M059J (cell line): Measurements from ENCODE around the gene CCDC158. TPM values are rescaled to one million over a fixed set of nuclear protein-coding genes. Genes with fewer than 3 reads are reported as not detected.
"Not testable (repeated sequence)": the region's sequence is repeated elsewhere in the genome, so short reads cannot be mapped to it uniquely, and the experiment has no call there.

ENCODE experiments used
- DNase-seq: peaks from one replicate; pipeline ENCODE4 v3.0.0-alpha.2; 2012; ENCODE audit warnings: low read depth
- total RNA-seq: library from RNA; depleted of rRNA; stranded (reverse); fragments of >200 nt; shearing (Covaris generic); gene quantifications from 2 replicates; pipeline ENCODE4 v1.2.3, GENCODE V29; 2014

The CCDC158 gene
- total RNA-seq, 1 experiment from 2014 or later = not detected

GRCh38 chr4:76373919-76374552 is 46.9 kb downstream of the CCDC158 start:
- DNase-seq = peak; percentile 69

GRCh38 chr4:76366737-76367136 is 54.2 kb downstream of the CCDC158 start:
- no peak for DNase-seq

GRCh38 chr4:76365636-76366035 is 55.3 kb downstream of the CCDC158 start:
- peak; percentile 61 for DNase-seq

GRCh38 chr4:76364763-76365162 is 56.2 kb downstream of the CCDC158 start:
- no peak for DNase-seq

GRCh38 chr4:76363556-76364290 is 57.2 kb downstream of the CCDC158 start:
- DNase-seq = peak; percentile 15

- no peak for DNase-seq
These were observed 59.1 kb downstream of the CCDC158 start for GRCh38 chr4:76361689-76362412.

- not testable (repeated sequence) for DNase-seq
These were observed 61.0 kb downstream of the CCDC158 start for GRCh38 chr4:76359881-76360466.

- DNase-seq = no peak
These were observed 63.0 kb downstream of the CCDC158 start for GRCh38 chr4:76357981-76358380.

GRCh38 chr4:76354517-76355473 is 66.1 kb downstream of the CCDC158 start:
- DNase-seq = no peak

GRCh38 chr4:76342803-76343202 is 78.1 kb downstream of the CCDC158 start:
- no peak for DNase-seq

- no peak for DNase-seq
These were observed 78.8 kb downstream of the CCDC158 start for GRCh38 chr4:76342191-76342590.

- peak; percentile 34 for DNase-seq
These were observed 79.9 kb downstream of the CCDC158 start for GRCh38 chr4:76341063-76341462.

- DNase-seq = no peak
These were observed 81.6 kb downstream of the CCDC158 start for GRCh38 chr4:76339364-76339763.

GRCh38 chr4:76334885-76335284 is 86.1 kb downstream of the CCDC158 start:
- no peak for DNase-seq

- no peak for DNase-seq
These were observed 94.4 kb downstream of the CCDC158 start for GRCh38 chr4:76326515-76326914.

- DNase-seq = no peak
These were observed 95.9 kb downstream of the CCDC158 start for GRCh38 chr4:76325072-76325471.

- DNase-seq = no peak
These were observed 98.7 kb downstream of the CCDC158 start for GRCh38 chr4:76322236-76322635.

GRCh38 chr4:76316131-76316530 is 104.8 kb downstream of the CCDC158 start:
- no peak for DNase-seq

- DNase-seq = no peak
These were observed 105.5 kb downstream of the CCDC158 start for GRCh38 chr4:76315267-76315918.

GRCh38 chr4:76313547-76313946 is 107.4 kb downstream of the CCDC158 start:
- no peak for DNase-seq

GRCh38 chr4:76312457-76312856 is 108.5 kb downstream of the CCDC158 start:
- DNase-seq = no peak
